HG03135 (cell line): ENCODE data around the gene SPI1.

Source experiments
- ATAC-seq: cut with Tn5 transposase; IDR thresholded peaks from one replicate; pipeline ENCODE4 v1.9.1; 2021; ENCODE audit warnings: mild to moderate bottlenecking, moderate library complexity; ENCODE audit not compliant: unreplicated experiment

SPI1 gene

GRCh38 chr11:47389577-47390421 is 11.5 kb upstream of the SPI1 start:
- ATAC-seq = no peak

GRCh38 chr11:47388697-47389576 is 10.6 kb upstream of the SPI1 start:
- ATAC-seq = no peak

- ATAC-seq = no peak
These were observed 9.8 kb upstream of the SPI1 start for GRCh38 chr11:47387944-47388696.

DNA sequence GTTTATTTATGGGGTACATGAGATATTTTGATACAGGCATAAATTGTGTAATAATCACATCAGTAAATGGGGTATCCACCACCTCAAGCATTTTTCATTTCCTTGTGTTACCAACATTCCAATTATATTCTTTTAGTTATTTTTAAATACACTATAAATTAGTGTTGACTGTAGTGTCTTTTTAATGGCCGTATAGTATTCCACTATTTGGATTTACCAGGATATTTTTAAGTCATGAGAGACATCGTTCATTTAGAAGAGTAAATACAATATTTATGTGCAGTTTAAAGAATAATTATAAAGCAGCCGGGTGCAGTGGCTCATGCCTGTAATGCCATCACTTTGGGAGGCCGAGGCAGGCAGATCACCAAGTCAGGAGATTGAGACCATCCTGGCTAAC is 6.2 kb upstream of the SPI1 start:
- ATAC-seq = no peak

GRCh38 chr11:47383071-47383470 is 4.7 kb upstream of the SPI1 start:
- ATAC-seq = no peak

GRCh38 chr11:47380078-47380477 is 1.7 kb upstream of the SPI1 start:
- no peak for ATAC-seq

GRCh38 chr11:47379317-47379716 is 970 bp upstream of the SPI1 start:
- ATAC-seq = no peak

DNA sequence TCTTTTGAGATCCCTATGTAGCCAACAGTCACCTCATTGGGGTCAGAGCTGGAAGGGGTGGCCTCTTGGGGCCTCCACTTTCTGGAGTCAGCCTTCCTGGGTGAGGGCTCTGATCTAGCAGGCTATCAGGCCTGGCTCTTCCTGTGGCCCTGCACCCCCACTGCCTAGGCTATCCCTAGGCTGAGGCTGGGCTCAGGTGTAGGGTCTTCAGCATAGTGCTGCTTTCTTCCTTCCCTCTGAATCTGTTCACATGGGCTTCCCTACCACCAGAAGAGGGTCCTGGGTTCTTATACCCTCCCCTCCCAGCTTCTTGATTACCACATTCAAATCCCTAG is 456 bp upstream of the SPI1 start:
- ATAC-seq = peak; percentile 23

DNA sequence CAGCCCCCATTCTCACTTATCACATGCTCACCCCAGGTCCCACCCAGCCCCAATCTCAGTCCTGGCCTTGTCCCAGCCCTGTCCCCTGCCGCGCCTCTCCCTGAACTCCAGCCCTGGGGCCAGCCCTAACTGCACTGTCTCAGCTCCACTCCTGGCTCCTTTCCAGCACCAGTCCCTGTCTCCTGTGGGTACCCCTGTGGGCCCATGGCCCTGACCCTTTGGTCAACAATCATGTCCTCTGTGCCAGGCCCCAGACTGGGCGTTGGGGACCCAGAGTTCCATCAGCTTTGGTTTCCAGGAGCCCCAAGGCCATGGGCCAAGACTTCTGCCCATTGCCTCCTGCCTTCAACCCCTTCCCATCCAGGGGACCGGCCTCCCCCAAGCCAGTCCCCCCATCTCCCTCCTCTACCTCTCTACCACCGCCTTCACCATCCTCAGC is 757 bp downstream of the SPI1 start:
- ATAC-seq = no peak

DNA sequence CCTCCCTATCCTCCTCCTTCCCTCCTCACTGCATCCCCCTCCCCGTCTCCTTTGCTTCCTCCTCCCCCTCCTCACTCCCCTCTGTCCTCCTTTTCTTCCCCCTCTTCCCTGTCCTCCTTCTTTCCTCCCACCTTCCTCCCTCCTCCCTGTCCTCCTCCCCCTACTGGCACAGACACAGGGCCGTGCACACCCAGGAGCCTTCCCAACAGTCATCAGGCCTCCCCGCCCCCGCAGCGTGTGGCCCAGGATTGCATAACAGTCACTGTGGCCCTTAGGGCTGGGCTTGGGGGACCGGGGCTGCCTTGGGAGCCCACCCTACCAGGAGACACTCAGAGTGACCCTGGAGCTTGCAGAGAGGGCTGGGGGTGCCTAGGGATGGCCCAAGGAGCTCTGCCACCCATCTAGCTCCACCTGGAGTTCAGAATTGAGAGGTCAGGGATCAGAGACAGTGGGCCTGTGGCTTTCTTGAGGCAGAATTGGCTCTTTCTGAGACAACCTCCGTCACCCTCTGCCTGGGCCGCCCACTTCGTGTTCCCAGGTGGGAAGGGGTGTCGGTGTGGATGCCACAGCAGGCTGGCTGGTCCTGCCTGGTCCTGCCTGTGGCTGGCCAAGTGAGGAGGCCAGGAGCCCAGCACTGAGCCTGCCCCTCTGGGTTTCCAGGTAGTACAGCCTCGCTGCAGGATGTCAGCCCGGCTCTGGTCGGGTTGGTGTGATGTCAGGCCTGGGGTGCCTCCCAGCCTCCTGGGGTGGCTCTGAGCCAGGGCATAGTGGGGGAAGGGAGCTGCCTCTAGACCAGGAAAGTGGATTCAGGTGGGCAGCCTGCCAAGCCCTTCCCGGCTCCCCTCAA is 1.6 kb downstream of the SPI1 start:
- no peak for ATAC-seq

GRCh38 chr11:47376107-47376524 is 2.2 kb downstream of the SPI1 start:
- no peak for ATAC-seq

DNA sequence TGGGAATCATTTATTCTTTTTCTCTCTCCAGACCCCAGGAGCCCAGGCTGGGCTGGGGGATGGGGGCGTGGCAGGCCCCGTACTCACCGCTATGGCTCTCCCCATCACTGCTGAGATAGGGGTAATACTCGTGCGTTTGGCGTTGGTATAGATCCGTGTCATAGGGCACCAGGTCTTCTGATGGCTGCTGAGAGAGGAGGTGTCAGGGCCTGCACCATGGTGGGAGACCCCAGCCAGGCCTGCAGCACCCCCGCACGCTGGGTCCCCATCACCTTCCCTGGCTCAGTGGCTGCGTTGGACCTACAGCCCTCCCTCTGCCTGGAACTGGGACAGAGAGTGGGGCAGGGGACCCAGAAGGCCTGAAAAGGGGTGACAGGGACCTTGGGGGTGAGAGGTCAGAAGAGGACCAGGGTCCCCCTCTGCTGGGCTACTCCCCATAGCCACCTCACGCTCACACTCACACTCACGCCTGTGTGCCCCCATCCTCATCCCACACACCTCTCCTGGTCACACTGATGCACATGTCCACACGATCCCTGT is 2.7 kb downstream of the SPI1 start:
- ATAC-seq = no peak

- no peak for ATAC-seq
These were observed 3.3 kb downstream of the SPI1 start for GRCh38 chr11:47375020-47375419.

- no peak for ATAC-seq
These were observed 3.7 kb downstream of the SPI1 start for GRCh38 chr11:47374720-47375019.

- no peak for ATAC-seq
These were observed 4.2 kb downstream of the SPI1 start for GRCh38 chr11:47373876-47374719.

DNA sequence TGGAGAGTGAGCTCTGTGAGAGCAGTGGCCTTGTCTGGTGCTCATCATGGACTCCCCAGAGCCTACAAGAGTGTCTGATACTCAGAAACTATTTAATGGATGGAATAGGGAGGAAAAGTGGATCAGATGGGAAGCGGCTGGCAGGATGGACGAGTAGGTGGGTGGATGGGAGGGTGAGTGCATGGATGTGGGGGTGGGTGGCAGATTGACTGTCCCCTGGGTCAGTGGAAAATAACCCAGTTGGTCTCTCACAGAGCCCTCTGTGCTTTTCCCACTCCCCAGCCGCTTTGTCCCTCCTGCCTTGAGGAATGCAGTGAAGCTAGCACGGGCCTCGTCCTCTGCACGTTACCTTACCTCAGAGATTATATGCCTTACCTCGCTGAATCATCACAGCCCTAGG is 5.9 kb downstream of the SPI1 start:
- no peak for ATAC-seq

- ATAC-seq = no peak
These were observed 8.7 kb downstream of the SPI1 start for GRCh38 chr11:47369676-47370075.

DNA sequence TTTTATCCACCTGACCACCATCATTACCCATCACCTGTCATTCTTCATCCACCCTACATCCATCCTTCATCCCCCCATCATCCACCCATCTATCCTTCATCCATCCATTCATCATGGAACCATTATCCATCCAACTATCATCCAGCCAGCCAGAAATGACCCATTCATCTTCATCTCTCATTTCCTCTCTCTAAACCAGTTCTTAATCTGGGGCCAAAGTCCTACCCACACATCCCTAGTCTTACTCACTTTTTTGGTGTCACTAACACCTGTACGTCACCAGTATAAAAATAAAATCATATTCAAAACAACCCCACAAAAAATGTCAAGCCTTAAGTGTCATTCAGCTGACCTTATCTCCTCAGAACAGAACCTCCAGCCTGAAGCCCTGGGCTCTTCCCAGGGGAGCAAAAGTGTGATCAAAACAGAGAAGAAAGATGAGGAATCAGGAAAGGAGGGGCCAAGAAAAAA is 12.3 kb downstream of the SPI1 start:
- ATAC-seq = no peak

- ATAC-seq = no peak
These were observed 16.9 kb downstream of the SPI1 start for GRCh38 chr11:47361419-47361818.
